ENCODE results near the gene NCAPH2.
A peak's percentile ranks its signal among the peaks of the same experiment; 100 is the strongest.

NCAPH2 gene

GRCh38 chr22:50490531-50491308 lies 17.3 kb upstream of the NCAPH2 start:
- DNase-seq, result peak; percentile 40

DNA sequence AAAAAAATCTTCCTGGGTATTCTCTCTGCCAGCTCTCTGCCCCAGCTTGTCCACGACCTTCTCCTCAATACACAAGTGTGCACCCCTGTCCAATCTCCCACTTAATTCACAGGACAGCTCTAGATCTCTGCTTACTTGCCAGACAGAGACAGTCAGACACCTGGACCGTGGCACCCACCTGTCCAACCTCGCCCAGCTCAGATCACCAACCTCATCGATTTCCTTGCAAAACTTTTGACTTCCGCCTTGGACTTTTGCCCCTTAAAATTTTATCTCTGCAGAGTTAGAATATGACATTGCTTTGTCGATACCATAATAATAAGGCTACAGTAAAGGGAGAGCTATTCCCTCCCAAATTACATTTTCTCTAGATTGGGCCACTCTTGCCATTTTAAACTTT lies 10.9 kb upstream of the NCAPH2 start:
- DNase-seq, result no peak

- peak; percentile 86 for DNase-seq
Measured at GRCh38 chr22:50498322-50498890, 9.6 kb upstream of the NCAPH2 start.

DNA sequence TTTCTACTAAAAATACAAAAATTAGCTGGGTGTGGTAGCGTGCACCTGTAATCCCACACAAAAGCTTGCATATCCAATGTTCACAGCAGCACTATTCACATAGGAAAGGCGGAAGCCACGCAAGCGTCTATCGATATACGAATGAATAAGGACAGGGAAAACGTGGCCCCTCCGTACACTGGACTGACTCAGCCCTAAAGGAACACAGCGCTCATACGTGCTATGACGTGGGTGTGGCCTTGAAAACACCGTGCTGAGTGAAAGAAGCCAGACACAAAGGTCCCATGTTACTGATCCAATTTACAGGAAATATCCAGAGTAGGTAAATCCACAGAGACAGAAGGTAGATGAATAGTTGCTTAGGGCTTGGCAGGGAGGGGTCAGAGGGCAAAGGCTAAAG lies 7.6 kb upstream of the NCAPH2 start:
- DNase-seq, result no peak

GRCh38 chr22:50502096-50502495 lies 5.9 kb upstream of the NCAPH2 start:
- DNase-seq, result no peak

- no peak for DNase-seq
Measured at GRCh38 chr22:50502628-50503474, 5.2 kb upstream of the NCAPH2 start.

DNA sequence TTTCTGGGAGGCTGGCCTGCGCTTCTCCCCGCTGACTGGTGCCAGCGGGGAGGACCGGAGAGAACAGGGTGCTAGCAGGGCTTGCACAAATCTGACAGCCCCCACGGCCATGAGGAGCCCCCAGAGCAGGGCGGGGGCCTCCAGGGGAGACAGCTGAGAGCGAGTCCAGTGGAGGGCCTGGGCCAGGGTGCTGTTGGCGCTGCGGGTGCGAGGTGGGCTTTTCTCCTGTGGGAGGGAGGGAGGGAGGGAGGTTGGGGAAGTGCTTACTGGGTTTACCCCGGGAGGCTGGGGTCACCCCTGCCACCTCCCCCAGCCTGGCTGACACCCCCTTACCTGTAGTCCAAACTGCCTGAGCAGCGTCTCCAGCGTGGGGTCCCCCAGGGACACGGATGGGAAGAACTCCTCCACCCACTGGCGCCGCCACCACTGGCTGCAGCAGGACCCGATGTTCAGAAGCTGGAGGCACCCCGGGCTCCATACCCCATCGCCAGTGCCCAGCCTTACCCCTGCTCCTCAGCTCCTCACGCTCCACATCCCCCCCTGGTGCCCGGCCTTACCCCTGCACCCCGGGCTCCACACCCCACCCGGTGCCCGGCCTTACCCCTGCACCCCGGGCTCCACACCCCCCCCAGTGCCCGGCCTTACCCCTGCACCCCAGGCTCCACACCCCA lies 4.4 kb upstream of the NCAPH2 start:
- peak; percentile 55 for DNase-seq

- DNase-seq, result peak; percentile 33
Measured at GRCh38 chr22:50504369-50505211, 3.4 kb upstream of the NCAPH2 start.

- no peak for DNase-seq
Measured at GRCh38 chr22:50505276-50505775, 2.7 kb upstream of the NCAPH2 start.

DNA sequence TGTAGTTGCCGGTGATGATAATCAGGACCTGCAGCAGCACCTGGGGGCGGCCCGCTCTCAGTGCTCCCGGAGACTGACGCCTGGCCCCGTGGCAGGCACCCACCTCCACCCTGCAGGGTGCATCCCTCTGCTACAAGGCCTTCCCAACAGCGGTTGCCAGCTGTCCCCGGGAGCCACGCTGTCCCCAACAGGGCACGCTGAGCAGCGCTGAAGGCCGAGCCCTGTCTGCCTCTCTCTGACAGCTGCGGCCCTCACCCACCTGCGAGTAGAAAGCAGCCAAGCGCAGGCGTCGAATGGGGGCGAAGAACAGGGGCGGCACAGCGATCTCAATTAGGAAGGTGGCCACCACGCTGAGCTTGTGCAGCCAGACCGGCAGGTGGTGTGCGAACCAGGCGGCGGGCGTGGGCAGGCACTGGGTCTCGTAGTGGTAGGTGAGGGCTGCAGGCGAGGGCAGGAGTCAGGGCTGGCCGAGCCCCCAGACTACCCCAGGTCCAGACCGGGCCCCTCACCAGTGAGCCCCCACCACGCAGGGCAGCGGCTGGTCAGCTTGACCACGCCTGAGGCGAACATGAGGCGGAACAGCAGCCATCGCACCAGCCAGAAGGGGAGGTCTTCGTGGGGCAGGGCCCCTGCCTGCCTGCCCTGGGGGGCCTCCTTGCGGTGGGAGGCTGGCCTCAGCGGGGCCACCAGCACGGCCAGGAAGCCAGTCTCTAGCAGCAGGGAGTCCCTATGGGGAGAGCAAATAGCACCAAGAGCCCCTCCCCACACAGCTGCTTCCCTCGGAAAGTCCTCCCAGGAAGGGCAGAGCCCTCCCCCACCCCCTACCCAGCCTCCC lies 2.0 kb upstream of the NCAPH2 start:
- no peak for DNase-seq

GRCh38 chr22:50506611-50507420 lies 1.2 kb upstream of the NCAPH2 start:
- no peak for DNase-seq

GRCh38 chr22:50507421-50507990 lies 518 bp upstream of the NCAPH2 start, which contains the start of gene LMF2:
TSS of gene LMF2 (minus strand) at chr22:50507702. CDS start at chr22:50507675, 27 bp downstream.
- no peak for DNase-seq

DNA sequence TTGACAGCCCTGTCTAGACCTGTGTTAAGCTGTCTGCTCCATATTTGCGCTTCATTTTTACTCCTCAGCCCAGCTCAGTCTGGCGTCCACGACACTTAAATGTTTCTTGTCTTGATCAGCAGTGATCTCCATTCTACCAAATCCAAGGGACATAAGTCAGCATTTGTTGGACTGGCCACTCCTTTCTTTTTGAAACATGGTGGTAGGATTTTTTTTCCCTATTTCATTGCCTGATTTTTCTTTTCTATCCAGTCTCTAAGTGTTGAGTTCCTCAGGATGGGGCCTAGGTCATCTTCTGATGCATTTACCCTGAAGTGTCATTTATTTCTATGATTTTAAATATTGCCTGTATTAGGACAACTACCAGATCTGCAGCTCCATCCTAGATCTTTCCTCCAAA lies 873 bp downstream of the NCAPH2 start:
- DNase-seq, result peak; percentile 28

GRCh38 chr22:50513175-50513574 lies 5.2 kb downstream of the NCAPH2 start:
- DNase-seq, result no peak

- no peak for DNase-seq
Measured at GRCh38 chr22:50516068-50516467, 8.0 kb downstream of the NCAPH2 start.

GRCh38 chr22:50516891-50517290 lies 8.9 kb downstream of the NCAPH2 start:
- DNase-seq, result no peak

- no peak for DNase-seq
Measured at GRCh38 chr22:50517495-50518260, 9.7 kb downstream of the NCAPH2 start.

- DNase-seq, result no peak
Measured at GRCh38 chr22:50518606-50519005, 10.6 kb downstream of the NCAPH2 start.

DNA sequence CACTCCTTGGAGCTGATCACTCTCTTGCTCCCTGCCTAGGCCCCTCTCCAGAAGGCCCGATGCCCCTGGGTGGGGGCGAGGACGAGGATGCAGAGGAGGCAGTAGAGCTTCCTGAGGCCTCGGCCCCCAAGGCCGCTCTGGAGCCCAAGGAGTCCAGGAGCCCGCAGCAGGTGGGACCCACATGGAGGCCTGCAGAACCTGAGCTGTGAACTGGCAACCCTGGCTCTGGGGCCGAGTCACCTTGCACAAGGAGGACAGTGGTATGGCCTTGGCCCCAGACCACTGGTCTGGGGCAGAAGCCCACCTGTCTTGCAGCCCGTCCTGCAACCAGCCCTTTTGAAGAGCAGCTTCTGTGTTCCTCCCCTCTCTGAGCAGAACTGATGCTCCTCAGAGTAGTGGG lies 11.1 kb downstream of the NCAPH2 start:
- DNase-seq, result no peak
